Loucy (cell line): ENCODE data around the gene CAMK1D.

Experiments
- H2AFZ ChIP-seq: fragments of 200-600 bp; sonication (generic); 2 replicates; pipeline ENCODE4 v1.6.0; 2016; ENCODE audit warnings: antibody characterized with exemption, mild to moderate bottlenecking, low read length, moderate library complexity
- H3F3A ChIP-seq: fragments of 200-600 bp; 2 replicates; pipeline ENCODE4 v1.6.0; 2016; ENCODE audit warnings: antibody characterized with exemption, low read depth, mild to moderate bottlenecking
- H3K27me3 ChIP-seq: fragments of 200-600 bp; sonication (generic); 2 replicates; pipeline ENCODE4 v1.6.1; 2014; ENCODE audit warnings: low read length, mild to moderate bottlenecking; ENCODE audit not compliant: insufficient read depth, poor library complexity, severe bottlenecking
- H3K36me3 ChIP-seq: fragments of 200-600 bp; sonication (generic); 2 replicates; pipeline ENCODE4 v1.6.1; 2016; ENCODE audit warnings: low read length; ENCODE audit not compliant: insufficient read depth
- H3K4me1 ChIP-seq: fragments of 200-600 bp; sonication (generic); 2 replicates; pipeline ENCODE4 v1.5.1; 2014; ENCODE audit warnings: low read length, mild to moderate bottlenecking; ENCODE audit not compliant: insufficient read depth, poor library complexity, severe bottlenecking
- H3K4me2 ChIP-seq: fragments of 200-600 bp; sonication (generic); 2 replicates; pipeline ENCODE4 v1.6.0; 2014; ENCODE audit warnings: antibody characterized with exemption, low read length, low read depth, mild to moderate bottlenecking; ENCODE audit not compliant: poor library complexity, severe bottlenecking
- H3K4me3 ChIP-seq: fragments of 200-600 bp; sonication (generic); 2 replicates; pipeline ENCODE4 v1.5.1; 2014; ENCODE audit warnings: low read length, mild to moderate bottlenecking, mixed read lengths; ENCODE audit not compliant: poor library complexity, severe bottlenecking
- H3K79me2 ChIP-seq: fragments of 200-600 bp; sonication (generic); 2 replicates; pipeline ENCODE4 v1.6.1; 2014; ENCODE audit warnings: low read length; ENCODE audit not compliant: insufficient read depth
- H3K9ac ChIP-seq: fragments of 200-600 bp; sonication (generic); 2 replicates; pipeline ENCODE4 v1.6.0; 2014; ENCODE audit warnings: mild to moderate bottlenecking, low read depth, low read length, moderate library complexity; ENCODE audit not compliant: poor library complexity, severe bottlenecking
- H3K9me2 ChIP-seq: fragments of 200-600 bp; sonication (generic); replicated peaks from 2 replicates; pipeline ENCODE4 v1.6.1; 2016; ENCODE audit warnings: low read depth, low read length, mixed read lengths
- H3K9me3 ChIP-seq: fragments of 200-600 bp; sonication (generic); 2 replicates; pipeline ENCODE4 v1.6.1; 2014; ENCODE audit warnings: mild to moderate bottlenecking, antibody characterized with exemption, low read length, low read depth; ENCODE audit not compliant: insufficient read depth
- H4K20me1 ChIP-seq: fragments of 200-600 bp; sonication (generic); 2 replicates; pipeline ENCODE4 v1.6.0; 2014; ENCODE audit warnings: antibody characterized with exemption, low read length, mild to moderate bottlenecking; ENCODE audit not compliant: insufficient read depth, poor library complexity, severe bottlenecking
- EZH2phosphoT487 ChIP-seq: fragments of 200-600 bp; IDR thresholded peaks from 2 replicates; pipeline ENCODE4 v1.6.1; 2018; ENCODE audit warnings: antibody characterized with exemption, mild to moderate bottlenecking, moderate library complexity, borderline replicate concordance
- TF ChIP-seq, protein P1 (sequence below): fragments of 200-600 bp; sonication (generic); conservative IDR thresholded peaks from 2 replicates; pipeline ENCODE4 v1.5.1; 2014; ENCODE audit warnings: mild to moderate bottlenecking, antibody characterized with exemption, low read length

Gene CAMK1D

DNA sequence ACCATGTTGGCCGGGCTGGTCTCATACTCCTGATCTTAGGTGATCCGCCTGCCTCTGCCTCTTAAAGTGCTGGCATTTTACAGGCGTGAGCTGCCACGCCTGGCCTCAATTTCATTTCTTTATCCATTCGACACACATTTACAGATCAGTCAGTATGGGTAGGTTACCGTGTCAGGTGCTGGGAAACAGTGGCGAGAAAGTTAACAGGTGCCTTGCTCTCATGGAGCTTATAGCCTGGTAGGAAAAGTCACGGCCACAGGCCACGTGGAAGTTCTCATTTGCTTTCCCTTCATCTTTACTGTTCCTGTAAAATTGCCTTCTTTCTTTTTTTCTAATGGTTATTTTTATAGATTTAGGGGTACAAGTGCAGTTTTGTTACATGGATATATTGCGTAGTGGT is 2.6 kb upstream of the CAMK1D start:
- Histone ChIP-seq H3K4me1 (peaks cover 17% of the 10 kb centered on the region), H3K27me3 (peaks cover 4% of the 10 kb centered on the region), H3F3A (peaks cover 8% of the 10 kb centered on the region; the same call in 1 of the 2 replicates), H3K9ac (no peak overlapping the region), H3K9me2 (no peaks in the 10 kb centered on the region), H4K20me1 (no peaks in the 10 kb centered on the region), H3K9me3 (no peaks in the 10 kb centered on the region), H2AFZ (no peak overlapping the region), H3K36me3 (no peaks in the 10 kb centered on the region), H3K4me3 (no peak overlapping the region), H3K4me2 (no peak overlapping the region), H3K79me2 (peaks cover 12% of the 10 kb centered on the region; the same call in 1 of the 2 replicates)
- TF ChIP-seq, protein P1, sequence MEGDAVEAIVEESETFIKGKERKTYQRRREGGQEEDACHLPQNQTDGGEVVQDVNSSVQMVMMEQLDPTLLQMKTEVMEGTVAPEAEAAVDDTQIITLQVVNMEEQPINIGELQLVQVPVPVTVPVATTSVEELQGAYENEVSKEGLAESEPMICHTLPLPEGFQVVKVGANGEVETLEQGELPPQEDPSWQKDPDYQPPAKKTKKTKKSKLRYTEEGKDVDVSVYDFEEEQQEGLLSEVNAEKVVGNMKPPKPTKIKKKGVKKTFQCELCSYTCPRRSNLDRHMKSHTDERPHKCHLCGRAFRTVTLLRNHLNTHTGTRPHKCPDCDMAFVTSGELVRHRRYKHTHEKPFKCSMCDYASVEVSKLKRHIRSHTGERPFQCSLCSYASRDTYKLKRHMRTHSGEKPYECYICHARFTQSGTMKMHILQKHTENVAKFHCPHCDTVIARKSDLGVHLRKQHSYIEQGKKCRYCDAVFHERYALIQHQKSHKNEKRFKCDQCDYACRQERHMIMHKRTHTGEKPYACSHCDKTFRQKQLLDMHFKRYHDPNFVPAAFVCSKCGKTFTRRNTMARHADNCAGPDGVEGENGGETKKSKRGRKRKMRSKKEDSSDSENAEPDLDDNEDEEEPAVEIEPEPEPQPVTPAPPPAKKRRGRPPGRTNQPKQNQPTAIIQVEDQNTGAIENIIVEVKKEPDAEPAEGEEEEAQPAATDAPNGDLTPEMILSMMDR, result no peak
- no peak for TF ChIP-seq EZH2phosphoT487

DNA sequence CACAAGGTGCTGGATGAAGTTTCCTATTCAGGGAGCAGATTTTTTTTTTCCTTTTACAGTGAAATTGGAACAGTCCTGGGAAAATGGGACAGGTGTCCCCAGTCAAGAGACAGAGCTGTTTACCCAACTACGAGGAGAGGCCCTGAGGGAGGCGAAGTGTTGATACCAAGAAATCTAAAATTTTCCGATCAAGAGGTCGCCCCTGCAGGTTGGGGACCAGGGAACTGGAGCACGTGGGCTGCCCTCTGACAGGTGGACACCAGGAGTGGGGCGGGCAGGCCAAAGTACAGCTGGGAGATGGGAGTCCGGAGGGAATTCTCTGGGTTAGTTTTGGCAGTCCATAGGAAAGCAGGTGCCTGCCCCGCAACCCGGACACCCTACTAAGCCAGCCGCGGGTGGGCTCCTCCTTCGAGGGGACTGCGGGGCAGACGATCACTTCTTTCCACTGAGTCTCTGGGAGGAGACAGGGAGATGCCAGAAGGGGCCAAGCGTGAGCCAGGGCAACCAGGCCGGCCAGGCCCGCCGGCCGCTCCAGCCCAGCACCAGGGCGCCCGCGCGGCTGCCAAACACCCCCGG is 965 bp upstream of the CAMK1D start:
- Histone ChIP-seq H3K9ac (peak overlapping the region; percentile 46), H3K9me2 (no peaks in the 10 kb centered on the region)

DNA sequence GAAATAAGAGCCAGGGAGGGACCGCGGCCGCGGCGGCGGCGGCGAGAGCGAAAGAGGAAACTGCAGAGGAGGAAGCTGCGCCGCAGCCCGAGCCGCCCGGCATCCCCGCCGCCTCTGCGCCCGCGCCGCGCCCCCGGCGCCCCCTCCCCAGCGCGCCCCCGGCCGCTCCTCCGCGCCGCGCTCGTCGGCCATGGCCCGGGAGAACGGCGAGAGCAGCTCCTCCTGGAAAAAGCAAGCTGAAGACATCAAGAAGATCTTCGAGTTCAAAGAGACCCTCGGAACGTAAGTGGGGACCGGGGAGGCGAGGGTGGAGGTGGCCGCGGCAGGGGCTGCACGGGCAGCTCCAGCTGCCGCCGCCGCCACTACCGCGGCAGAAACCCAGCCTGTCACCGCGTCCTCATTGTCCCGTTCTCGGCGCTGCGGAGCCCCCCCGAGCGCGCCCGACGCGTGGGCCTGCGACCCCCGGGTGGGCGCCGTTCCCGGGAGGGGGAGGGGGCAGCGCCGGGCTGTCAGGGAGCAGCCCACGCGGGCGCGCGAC is 351 bp downstream of the CAMK1D start:
- Histone ChIP-seq H3K79me2 (peaks cover 12% of the 10 kb centered on the region; the same call in 1 of the 2 replicates), H3F3A (peaks cover 10% of the 10 kb centered on the region), H3K4me2 (peak overlapping the region; percentile 100), H4K20me1 (no peaks in the 10 kb centered on the region), H3K27me3 (peaks cover 4% of the 10 kb centered on the region), H2AFZ (peak overlapping the region; percentile 95), H3K36me3 (no peaks in the 10 kb centered on the region), H3K9me2 (no peaks in the 10 kb centered on the region), H3K9me3 (no peaks in the 10 kb centered on the region), H3K4me3 (peak overlapping the region; percentile 100), H3K9ac (peak overlapping the region; percentile 87), H3K4me1 (peaks cover 29% of the 10 kb centered on the region)
- TF ChIP-seq, protein P1, result no peak
- no peak for TF ChIP-seq EZH2phosphoT487

More for the DNA sequence above, 965 bp upstream of the CAMK1D start:
- H3K79me2 ChIP-seq, result peaks cover 12% of the 10 kb centered on the region; the same call in 1 of the 2 replicates
- peaks cover 23% of the 10 kb centered on the region for H3K4me1 ChIP-seq
- no peaks in the 10 kb centered on the region for H3K36me3 ChIP-seq
- H3K4me3 ChIP-seq, result peak overlapping the region; percentile 65
- H3F3A ChIP-seq, result peaks cover 10% of the 10 kb centered on the region
- H3K4me2 ChIP-seq, result peak overlapping the region; percentile 68
- H3K9me3 ChIP-seq, result no peaks in the 10 kb centered on the region
- peaks cover 4% of the 10 kb centered on the region for H3K27me3 ChIP-seq
- no peak for TF ChIP-seq EZH2phosphoT487
- TF ChIP-seq, protein P1, result no peak
- no peaks in the 10 kb centered on the region for H4K20me1 ChIP-seq
- peak overlapping the region; percentile 71; the same call in 1 of the 2 replicates for H2AFZ ChIP-seq
